Measurements from ENCODE around the gene KNOP1. TPM values are rescaled to one million over a fixed set of nuclear protein-coding genes. Genes with fewer than 3 reads are reported as not detected.

Gene KNOP1
- total RNA-seq, 1 experiment from 2014 or later: 93.9 TPM

DNA sequence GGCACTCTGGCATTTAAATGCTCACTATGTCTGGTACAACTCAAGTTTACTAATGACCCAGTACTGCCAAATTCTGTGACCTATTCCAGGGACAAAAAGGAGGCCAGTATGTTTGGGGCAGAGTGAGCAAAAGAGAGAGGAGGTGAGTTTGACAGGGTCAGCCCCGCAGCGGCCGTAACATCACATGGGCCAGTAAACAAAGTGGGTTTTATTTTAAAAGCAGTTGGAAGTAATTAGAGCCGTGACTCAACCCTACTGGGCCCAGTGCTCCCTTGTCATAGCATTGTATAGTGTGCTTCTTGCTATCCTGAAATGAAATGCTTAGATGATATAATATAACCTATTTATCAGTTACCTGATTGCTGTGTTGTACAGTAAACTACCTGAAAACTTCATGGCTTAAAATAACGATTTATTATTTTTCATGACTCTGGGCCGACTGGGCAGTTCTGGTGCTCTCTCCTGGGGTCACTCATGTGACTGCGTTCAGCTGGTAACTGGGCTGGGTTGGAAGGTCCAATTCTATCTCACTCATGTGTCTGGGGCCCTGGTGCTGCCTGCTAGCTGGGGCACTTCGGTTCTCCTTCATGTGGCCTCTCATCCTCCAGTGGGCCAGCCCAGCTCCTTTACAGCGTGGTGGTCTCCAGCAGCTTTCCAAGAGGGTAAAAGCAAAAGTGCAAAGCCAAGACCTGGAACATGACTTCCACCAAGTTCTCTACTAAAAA lies 27.4 kb upstream of the KNOP1 start:
- Mint-ChIP-seq H3K4me3 (no peak overlapping the region), H3K27me3 (ENCODE audit: low read depth) (no peaks in the 10 kb centered on the region), H3K9me3 (no peaks in the 10 kb centered on the region), H3K36me3 (ENCODE audit: insufficient read depth in 1 of 3, low read depth in 3 of 3) (no peaks in the 10 kb centered on the region), H3K4me1 (peaks cover 2 to 7% of the 10 kb centered on the region in 2 experiments; a peak in 2 of 4 replicates), H3K27ac (peak overlapping the region in 1 of 3 experiments; percentile 17; a peak in 1 of 7 replicates)
- H4K5ac ChIP-seq (ENCODE audit: insufficient read length, low read depth, low read length): no peak overlapping the region
- H3K56ac ChIP-seq (ENCODE audit: insufficient read length, low read depth, low read length): no peak overlapping the region
- no peak overlapping the region for H4K91ac ChIP-seq (ENCODE audit: insufficient read length, low read depth, low read length)
- no peak overlapping the region for H4K8ac ChIP-seq (replicated peaks; ENCODE audit: insufficient read length, low read depth, low read length)
- H3K23ac ChIP-seq (ENCODE audit: insufficient read length, low read depth, low read length): no peak overlapping the region
- no peaks in the 10 kb centered on the region for H3K9me3 ChIP-seq (ENCODE audit: control insufficient read depth, low read depth, low read length)
- no peak overlapping the region for H3T11ph ChIP-seq (ENCODE audit: low read length)
- no peak overlapping the region for H3K4ac ChIP-seq (ENCODE audit: low read depth, low read length)
- H2BK20ac ChIP-seq (ENCODE audit: low read depth, low read length, poor library complexity, severe bottlenecking): no peak overlapping the region
- TF ChIP-seq, protein P1, sequence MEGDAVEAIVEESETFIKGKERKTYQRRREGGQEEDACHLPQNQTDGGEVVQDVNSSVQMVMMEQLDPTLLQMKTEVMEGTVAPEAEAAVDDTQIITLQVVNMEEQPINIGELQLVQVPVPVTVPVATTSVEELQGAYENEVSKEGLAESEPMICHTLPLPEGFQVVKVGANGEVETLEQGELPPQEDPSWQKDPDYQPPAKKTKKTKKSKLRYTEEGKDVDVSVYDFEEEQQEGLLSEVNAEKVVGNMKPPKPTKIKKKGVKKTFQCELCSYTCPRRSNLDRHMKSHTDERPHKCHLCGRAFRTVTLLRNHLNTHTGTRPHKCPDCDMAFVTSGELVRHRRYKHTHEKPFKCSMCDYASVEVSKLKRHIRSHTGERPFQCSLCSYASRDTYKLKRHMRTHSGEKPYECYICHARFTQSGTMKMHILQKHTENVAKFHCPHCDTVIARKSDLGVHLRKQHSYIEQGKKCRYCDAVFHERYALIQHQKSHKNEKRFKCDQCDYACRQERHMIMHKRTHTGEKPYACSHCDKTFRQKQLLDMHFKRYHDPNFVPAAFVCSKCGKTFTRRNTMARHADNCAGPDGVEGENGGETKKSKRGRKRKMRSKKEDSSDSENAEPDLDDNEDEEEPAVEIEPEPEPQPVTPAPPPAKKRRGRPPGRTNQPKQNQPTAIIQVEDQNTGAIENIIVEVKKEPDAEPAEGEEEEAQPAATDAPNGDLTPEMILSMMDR (conservative IDR thresholded peaks at IDR 0.05): no peak
- no peaks in the 10 kb centered on the region for H3K79me2 ChIP-seq (ENCODE audit: insufficient read depth, low read length)
- no peaks in the 10 kb centered on the region for H3K23me2 ChIP-seq (ENCODE audit: insufficient read length, low read depth, low read length, poor library complexity, severe bottlenecking)
- H3K4me2 ChIP-seq (ENCODE audit: insufficient read depth, insufficient read length, low read length): no peak overlapping the region
- H3K27me3 ChIP-seq (ENCODE audit: insufficient read depth, low read length): no peaks in the 10 kb centered on the region
- H3K27ac ChIP-seq (ENCODE audit: insufficient read length, low read depth, low read length): no peak overlapping the region
- WGBS (ENCODE audit: extremely low coverage, insufficient read length, low lambda C conversion rate): no CpG with 5 or more reads among the region's 9 CpGs
- no peak overlapping the region for H3K14ac ChIP-seq (ENCODE audit: insufficient read depth, low read length)
- DNase-seq: no peak
- no peak overlapping the region for H2BK15ac ChIP-seq (ENCODE audit: low read depth, low read length)
- H3K9ac ChIP-seq (ENCODE audit: extremely low read depth, insufficient read length, low read length): no peak overlapping the region
- H3K18ac ChIP-seq (ENCODE audit: insufficient read length, low read depth, low read length): no peak overlapping the region
- H2BK5ac ChIP-seq (ENCODE audit: insufficient read length, low read length): no peak overlapping the region
- H2BK12ac ChIP-seq (ENCODE audit: insufficient read length, low read depth, low read length): no peak overlapping the region
- no peak overlapping the region for H2BK120ac ChIP-seq (ENCODE audit: low read depth, low read length, poor library complexity, severe bottlenecking)
- H3K4me1 ChIP-seq (ENCODE audit: insufficient read depth, low read length): no peaks in the 10 kb centered on the region
- no peaks in the 10 kb centered on the region for H3K79me1 ChIP-seq (ENCODE audit: insufficient read depth, low read depth, low read length, poor library complexity, severe bottlenecking)
- no peak overlapping the region for H2AK5ac ChIP-seq (ENCODE audit: insufficient read length, low read length)
- H4K20me1 ChIP-seq (ENCODE audit: control insufficient read depth, insufficient read depth, insufficient read length): no peaks in the 10 kb centered on the region
- H2AFZ ChIP-seq (ENCODE audit: low read length): no peak overlapping the region
